ENCODE measurements around the gene BIN2.

- peak; percentile 98 for TF ChIP-seq CTCF (IDR thresholded peaks at IDR 0.05)
- TF ChIP-seq POLR2AphosphoS5 (IDR thresholded peaks at IDR 0.05; ENCODE audit: low read depth, low read length), result no peak
- TF ChIP-seq SIN3A (IDR thresholded peaks at IDR 0.05; ENCODE audit: borderline replicate concordance, insufficient read depth, low read depth, low read length), result no peak
- TF ChIP-seq, protein P1, sequence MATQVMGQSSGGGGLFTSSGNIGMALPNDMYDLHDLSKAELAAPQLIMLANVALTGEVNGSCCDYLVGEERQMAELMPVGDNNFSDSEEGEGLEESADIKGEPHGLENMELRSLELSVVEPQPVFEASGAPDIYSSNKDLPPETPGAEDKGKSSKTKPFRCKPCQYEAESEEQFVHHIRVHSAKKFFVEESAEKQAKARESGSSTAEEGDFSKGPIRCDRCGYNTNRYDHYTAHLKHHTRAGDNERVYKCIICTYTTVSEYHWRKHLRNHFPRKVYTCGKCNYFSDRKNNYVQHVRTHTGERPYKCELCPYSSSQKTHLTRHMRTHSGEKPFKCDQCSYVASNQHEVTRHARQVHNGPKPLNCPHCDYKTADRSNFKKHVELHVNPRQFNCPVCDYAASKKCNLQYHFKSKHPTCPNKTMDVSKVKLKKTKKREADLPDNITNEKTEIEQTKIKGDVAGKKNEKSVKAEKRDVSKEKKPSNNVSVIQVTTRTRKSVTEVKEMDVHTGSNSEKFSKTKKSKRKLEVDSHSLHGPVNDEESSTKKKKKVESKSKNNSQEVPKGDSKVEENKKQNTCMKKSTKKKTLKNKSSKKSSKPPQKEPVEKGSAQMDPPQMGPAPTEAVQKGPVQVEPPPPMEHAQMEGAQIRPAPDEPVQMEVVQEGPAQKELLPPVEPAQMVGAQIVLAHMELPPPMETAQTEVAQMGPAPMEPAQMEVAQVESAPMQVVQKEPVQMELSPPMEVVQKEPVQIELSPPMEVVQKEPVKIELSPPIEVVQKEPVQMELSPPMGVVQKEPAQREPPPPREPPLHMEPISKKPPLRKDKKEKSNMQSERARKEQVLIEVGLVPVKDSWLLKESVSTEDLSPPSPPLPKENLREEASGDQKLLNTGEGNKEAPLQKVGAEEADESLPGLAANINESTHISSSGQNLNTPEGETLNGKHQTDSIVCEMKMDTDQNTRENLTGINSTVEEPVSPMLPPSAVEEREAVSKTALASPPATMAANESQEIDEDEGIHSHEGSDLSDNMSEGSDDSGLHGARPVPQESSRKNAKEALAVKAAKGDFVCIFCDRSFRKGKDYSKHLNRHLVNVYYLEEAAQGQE (IDR thresholded peaks at IDR 0.05; ENCODE audit: insufficient read depth in 1 of 2, low read depth in 2 of 2, low read length in 1 of 2), result no peak
- no peak for TF ChIP-seq TCF7L2 (IDR thresholded peaks at IDR 0.05; ENCODE audit: low read depth, low read length)
Measured at GRCh38 chr12:51341251-51342007, 17.5 kb upstream of the BIN2 start.

Data from Panc1 (cell line).